GM20431 (cell line): ENCODE results near the gene RNF220.

ENCODE experiments used
- in situ Hi-C: fragments of 300-500 bp; cut with MseI, MboI; formaldehyde crosslinking; loops from one replicate; pipeline ENCODE4 v1.15.0; 2020; ENCODE audit warnings: low sequenced_read_pairs; ENCODE audit not compliant: unreplicated experiment

RNF220 gene

GRCh38 chr1:44405031-44405797 is at the start of gene RNF220:
TSS of gene RNF220 (plus strand) at chr1:44405255.
- in situ Hi-C loops = no loop called here

GRCh38 chr1:44355582-44356305 is 49.3 kb upstream of the RNF220 start:
- in situ Hi-C loops = no loop called here

GRCh38 chr1:44357710-44358109 is 47.3 kb upstream of the RNF220 start:
- in situ Hi-C loops = no loop called here

- in situ Hi-C loops = no loop called here
Observed at GRCh38 chr1:44359234-44359935, 45.7 kb upstream of the RNF220 start.

- in situ Hi-C loops = no loop called here
Observed at GRCh38 chr1:44361478-44361877, 43.6 kb upstream of the RNF220 start.

GRCh38 chr1:44366371-44366975 is 38.6 kb upstream of the RNF220 start:
- in situ Hi-C loops = no loop called here

GRCh38 chr1:44367944-44368343 is 37.1 kb upstream of the RNF220 start:
- in situ Hi-C loops = no loop called here

- in situ Hi-C loops = no loop called here
Observed at GRCh38 chr1:44368471-44369151, 36.4 kb upstream of the RNF220 start.

- in situ Hi-C loops = no loop called here
Observed at GRCh38 chr1:44371206-44371605, 33.8 kb upstream of the RNF220 start.

GRCh38 chr1:44375547-44375946 is 29.5 kb upstream of the RNF220 start:
- in situ Hi-C loops = no loop called here

- in situ Hi-C loops = no loop called here
Observed at GRCh38 chr1:44377925-44378784, 26.9 kb upstream of the RNF220 start.

GRCh38 chr1:44380666-44381177 is 24.3 kb upstream of the RNF220 start:
- in situ Hi-C loops = no loop called here

- in situ Hi-C loops = no loop called here
Observed at GRCh38 chr1:44388551-44388950, 16.5 kb upstream of the RNF220 start.

- in situ Hi-C loops = no loop called here
Observed at GRCh38 chr1:44389437-44389836, 15.6 kb upstream of the RNF220 start.

GRCh38 chr1:44390277-44390676 is 14.8 kb upstream of the RNF220 start:
- in situ Hi-C loops = no loop called here

- in situ Hi-C loops = no loop called here
Observed at GRCh38 chr1:44401256-44402228, 3.5 kb upstream of the RNF220 start.

- in situ Hi-C loops = no loop called here
Observed at GRCh38 chr1:44405798-44406736, 1.0 kb downstream of the RNF220 start.
